Endometrium (tissue), 2 donors: ENCODE data around the gene ZRANB3.
"Not testable (repeated sequence)": the region's sequence is repeated elsewhere in the genome, so short reads cannot be mapped to it uniquely, and the experiment has no call there.

Experiments used
- FAIRE-seq: peaks from 2 replicates; lab custom pipeline; 2012; peaks lifted over from hg19 to GRCh38; lab: Jason Lieb, UNC
- donor health status: control.
- donor health status: control.

ZRANB3 gene

GRCh38 chr2:135485441-135485840 is 45.6 kb downstream of the ZRANB3 start:
- no peak for FAIRE-seq

- FAIRE-seq, result no peak
Measured at GRCh38 chr2:135475128-135475527, 55.9 kb downstream of the ZRANB3 start.

- FAIRE-seq, result no peak
Measured at GRCh38 chr2:135473567-135473966, 57.5 kb downstream of the ZRANB3 start.

GRCh38 chr2:135471106-135471505 is 59.9 kb downstream of the ZRANB3 start:
- FAIRE-seq, result no peak

- no peak for FAIRE-seq
Measured at GRCh38 chr2:135457279-135457678, 73.7 kb downstream of the ZRANB3 start.

- FAIRE-seq, result no peak
Measured at GRCh38 chr2:135456835-135457234, 74.2 kb downstream of the ZRANB3 start.

GRCh38 chr2:135456431-135456830 is 74.6 kb downstream of the ZRANB3 start:
- no peak for FAIRE-seq

- no peak for FAIRE-seq
Measured at GRCh38 chr2:135454608-135455007, 76.4 kb downstream of the ZRANB3 start.

GRCh38 chr2:135453027-135453426 is 78.0 kb downstream of the ZRANB3 start:
- not testable (repeated sequence) for FAIRE-seq

GRCh38 chr2:135451966-135452365 is 79.1 kb downstream of the ZRANB3 start:
- FAIRE-seq, result no peak

GRCh38 chr2:135443013-135443412 is 88.0 kb downstream of the ZRANB3 start:
- FAIRE-seq, result not testable (repeated sequence)

GRCh38 chr2:135435155-135435554 is 95.9 kb downstream of the ZRANB3 start:
- not testable (repeated sequence) for FAIRE-seq

- no peak for FAIRE-seq
Measured at GRCh38 chr2:135424849-135425248, 106.2 kb downstream of the ZRANB3 start.

GRCh38 chr2:135422898-135423297 is 108.1 kb downstream of the ZRANB3 start:
- no peak for FAIRE-seq

GRCh38 chr2:135411646-135412045 is 119.4 kb downstream of the ZRANB3 start:
- FAIRE-seq, result no peak

- no peak for FAIRE-seq
Measured at GRCh38 chr2:135409436-135409835, 121.6 kb downstream of the ZRANB3 start.

GRCh38 chr2:135396259-135396658 is 134.8 kb downstream of the ZRANB3 start:
- FAIRE-seq, result not testable (repeated sequence)

- FAIRE-seq, result no peak
Measured at GRCh38 chr2:135386993-135387392, 144.0 kb downstream of the ZRANB3 start.

GRCh38 chr2:135378591-135378990 is 152.4 kb downstream of the ZRANB3 start:
- no peak for FAIRE-seq

GRCh38 chr2:135373702-135374101 is 157.3 kb downstream of the ZRANB3 start:
- no peak for FAIRE-seq

GRCh38 chr2:135349941-135350340 is 181.1 kb downstream of the ZRANB3 start:
- FAIRE-seq, result no peak

- not testable (repeated sequence) for FAIRE-seq
Measured at GRCh38 chr2:135348096-135348704, 182.8 kb downstream of the ZRANB3 start.

- FAIRE-seq, result no peak
Measured at GRCh38 chr2:135337071-135337470, 193.9 kb downstream of the ZRANB3 start.

- FAIRE-seq, result no peak
Measured at GRCh38 chr2:135335256-135335655, 195.8 kb downstream of the ZRANB3 start.

GRCh38 chr2:135327146-135327545 is 203.9 kb downstream of the ZRANB3 start:
- FAIRE-seq, result no peak
